HEK293 (cell line): Measurements from ENCODE around the gene DNAJC17.
A peak's percentile ranks its signal among the peaks of the same experiment; 100 is the strongest.

Source experiments
- CTCF ChIA-PET: fragments of 350-600 bp; formaldehyde crosslinking; extraction: SDS; loops from one replicate; lab custom pipeline; 2021; ENCODE audit warnings: antibody characterized with exemption; lab: Yijun Ruan, JAX
- POLR2A ChIA-PET: fragments of 300-600 bp; formaldehyde crosslinking; extraction: SDS; loops from one replicate; lab custom pipeline; 2020; ENCODE audit warnings: antibody characterized with exemption, inconsistent platforms; lab: Yijun Ruan, JAX
- H3K27ac ChIP-seq: fragments of 200-500 bp; sonication (Bioruptor generic); 2 replicates; pipeline ENCODE4 v1.5.1; 2014; ENCODE audit warnings: low read depth, low read length, control low read depth, inconsistent platforms; ENCODE audit errors: extremely low read depth
- H3K36me3 ChIP-seq, 2 experiments: fragments of 200-500 bp in 1 of 2; sonication (Bioruptor generic) in 1 of 2; 1 replicate in 1 of 2; 2 replicates in 1 of 2; pipeline ENCODE4 v1.5.1; 2014 to 2017; ENCODE audit warnings: inconsistent platforms in 2 of 2, low read length in 2 of 2; ENCODE audit not compliant: control insufficient read depth in 2 of 2, insufficient read depth in 1 of 2
- H3K4me1 ChIP-seq: fragments of 200-500 bp; sonication (Bioruptor generic); 2 replicates; pipeline ENCODE4 v1.5.1; 2014; ENCODE audit warnings: mild to moderate bottlenecking, low read length, inconsistent platforms; ENCODE audit not compliant: control insufficient read depth, insufficient read depth
- H3K4me3 ChIP-seq: 2 replicates; pipeline ENCODE4 v1.5.1; 2011; ENCODE audit warnings: low read depth, mild to moderate bottlenecking, control low read depth, low read length, moderate library complexity
- H3K9me3 ChIP-seq: fragments of 200-500 bp; sonication (Bioruptor generic); 2 replicates; pipeline ENCODE4 v1.5.1; 2014; ENCODE audit warnings: low read depth, low read length, inconsistent platforms; ENCODE audit not compliant: control insufficient read depth, insufficient read depth
- EGR2 ChIP-seq: fragments of 450-650 bp; formaldehyde crosslinking; IDR thresholded peaks from 2 replicates; pipeline ENCODE4 v1.5.1; 2016; ENCODE audit warnings: low read depth, missing biosample characterization, missing genetic modification characterization
- HOXD13 ChIP-seq: sonication (generic); formaldehyde crosslinking; IDR thresholded peaks from 2 replicates; pipeline ENCODE4 v1.8.0; 2022; ENCODE audit warnings: missing genetic modification reagents, borderline replicate concordance
- PBX3 ChIP-seq: sonication (generic); formaldehyde crosslinking; IDR thresholded peaks from 2 replicates; pipeline ENCODE4 v1.8.1; 2022; ENCODE audit warnings: mild to moderate bottlenecking, moderate library complexity, missing genetic modification reagents
- YY1 ChIP-seq: fragments of 450-650 bp; formaldehyde crosslinking; IDR thresholded peaks from 2 replicates; pipeline ENCODE4 v1.5.1; 2018; ENCODE audit warnings: missing biosample characterization, missing genetic modification characterization
- ZBTB17 ChIP-seq: fragments of 450-650 bp; formaldehyde crosslinking; IDR thresholded peaks from 2 replicates; pipeline ENCODE4 v1.5.1; 2016; ENCODE audit warnings: missing biosample characterization, missing genetic modification characterization
- ZBTB48 ChIP-seq: fragments of 450-650 bp; formaldehyde crosslinking; IDR thresholded peaks from 2 replicates; pipeline ENCODE4 v1.5.1; 2016; ENCODE audit warnings: missing biosample characterization, missing genetic modification characterization
- ZNF10 ChIP-seq: fragments of 450-650 bp; formaldehyde crosslinking; IDR thresholded peaks from 2 replicates; pipeline ENCODE4 v1.5.1; 2017; ENCODE audit warnings: missing biosample characterization, missing genetic modification characterization
- ZNF146 ChIP-seq: fragments of 450-650 bp; formaldehyde crosslinking; IDR thresholded peaks from 2 replicates; pipeline ENCODE4 v1.5.1; 2016; ENCODE audit warnings: missing biosample characterization, missing genetic modification characterization
- ZNF394 ChIP-seq: fragments of 450-650 bp; formaldehyde crosslinking; IDR thresholded peaks from 2 replicates; pipeline ENCODE4 v1.5.1; 2016; ENCODE audit warnings: missing biosample characterization, missing genetic modification characterization, mild to moderate bottlenecking, moderate library complexity, borderline replicate concordance
- ZNF521 ChIP-seq: fragments of 450-650 bp; formaldehyde crosslinking; IDR thresholded peaks from 2 replicates; pipeline ENCODE4 v1.5.1; 2017; ENCODE audit warnings: missing biosample characterization, mild to moderate bottlenecking, missing genetic modification characterization
- ZNF596 ChIP-seq: fragments of 450-650 bp; IDR thresholded peaks from 2 replicates; pipeline ENCODE4 v1.5.0; 2018; ENCODE audit warnings: missing biosample characterization, mild to moderate bottlenecking, missing genetic modification characterization, moderate library complexity
- ZNF645 ChIP-seq: fragments of 450-650 bp; formaldehyde crosslinking; IDR thresholded peaks from 2 replicates; pipeline ENCODE4; 2016; ENCODE audit warnings: missing biosample characterization, missing genetic modification characterization
- ZNF658 ChIP-seq: fragments of 450-650 bp; formaldehyde crosslinking; IDR thresholded peaks from 2 replicates; pipeline ENCODE4; 2016; ENCODE audit warnings: missing biosample characterization, missing genetic modification characterization
- ZSCAN30 ChIP-seq: fragments of 450-650 bp; IDR thresholded peaks from 2 replicates; pipeline ENCODE4 v1.5.1; 2018; ENCODE audit warnings: missing biosample characterization, mild to moderate bottlenecking, missing genetic modification characterization, moderate library complexity
- TF ChIP-seq, protein P1 (sequence below): fragments of 450-650 bp; formaldehyde crosslinking; IDR thresholded peaks from 2 replicates; pipeline ENCODE4 v1.5.1; 2016; ENCODE audit warnings: missing biosample characterization, missing genetic modification characterization
- TF ChIP-seq, protein P2 (sequence below): fragments of 450-650 bp; formaldehyde crosslinking; IDR thresholded peaks from 2 replicates; pipeline ENCODE4 v1.5.1; 2017; ENCODE audit warnings: missing biosample characterization, mild to moderate bottlenecking, missing genetic modification characterization, moderate library complexity

DNAJC17 gene

GRCh38 chr15:40826423-40827075 lies 19.3 kb upstream of the DNAJC17 start:
- CTCF ChIA-PET, result interaction anchor here (1.2 kb wide), 1 partner anchor 33 kb away, joined by 3 read pairs; no protein-coding TSS in a partner anchor
- TF ChIP-seq ZNF10 (tag by site-specific recombination) (no peak), YY1 (no peak), ZNF658 (tag by site-specific recombination) (no peak), ZNF596 (tag by site-specific recombination) (no peak), EGR2 (no peak), ZNF521 (tag by site-specific recombination) (no peak), ZNF146 (tag by site-specific recombination) (no peak)
- TF ChIP-seq, protein P1, sequence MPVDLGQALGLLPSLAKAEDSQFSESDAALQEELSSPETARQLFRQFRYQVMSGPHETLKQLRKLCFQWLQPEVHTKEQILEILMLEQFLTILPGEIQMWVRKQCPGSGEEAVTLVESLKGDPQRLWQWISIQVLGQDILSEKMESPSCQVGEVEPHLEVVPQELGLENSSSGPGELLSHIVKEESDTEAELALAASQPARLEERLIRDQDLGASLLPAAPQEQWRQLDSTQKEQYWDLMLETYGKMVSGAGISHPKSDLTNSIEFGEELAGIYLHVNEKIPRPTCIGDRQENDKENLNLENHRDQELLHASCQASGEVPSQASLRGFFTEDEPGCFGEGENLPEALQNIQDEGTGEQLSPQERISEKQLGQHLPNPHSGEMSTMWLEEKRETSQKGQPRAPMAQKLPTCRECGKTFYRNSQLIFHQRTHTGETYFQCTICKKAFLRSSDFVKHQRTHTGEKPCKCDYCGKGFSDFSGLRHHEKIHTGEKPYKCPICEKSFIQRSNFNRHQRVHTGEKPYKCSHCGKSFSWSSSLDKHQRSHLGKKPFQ (tag by site-specific recombination), result no peak
- TF ChIP-seq, protein P2, sequence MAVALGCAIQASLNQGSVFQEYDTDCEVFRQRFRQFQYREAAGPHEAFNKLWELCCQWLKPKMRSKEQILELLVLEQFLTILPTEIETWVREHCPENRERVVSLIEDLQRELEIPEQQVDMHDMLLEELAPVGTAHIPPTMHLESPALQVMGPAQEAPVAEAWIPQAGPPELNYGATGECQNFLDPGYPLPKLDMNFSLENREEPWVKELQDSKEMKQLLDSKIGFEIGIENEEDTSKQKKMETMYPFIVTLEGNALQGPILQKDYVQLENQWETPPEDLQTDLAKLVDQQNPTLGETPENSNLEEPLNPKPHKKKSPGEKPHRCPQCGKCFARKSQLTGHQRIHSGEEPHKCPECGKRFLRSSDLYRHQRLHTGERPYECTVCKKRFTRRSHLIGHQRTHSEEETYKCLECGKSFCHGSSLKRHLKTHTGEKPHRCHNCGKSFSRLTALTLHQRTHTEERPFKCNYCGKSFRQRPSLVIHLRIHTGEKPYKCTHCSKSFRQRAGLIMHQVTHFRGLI (tag by site-specific recombination), result no peak
- Histone ChIP-seq H3K36me3 (no peaks in the 10 kb centered on the region), H3K27ac (no peak overlapping the region), H3K9me3 (no peaks in the 10 kb centered on the region), H3K4me3 (no peak overlapping the region), H3K4me1 (no peaks in the 10 kb centered on the region)
- POLR2A ChIA-PET, result no interaction called here

GRCh38 chr15:40825661-40826422 lies 18.6 kb upstream of the DNAJC17 start:
- TF ChIP-seq ZBTB17 (tag by site-specific recombination) (0 out of 2 replicates have a peak, but pooled peaks have one; percentile 20), ZNF645 (tag by site-specific recombination) (no peak)
- Histone ChIP-seq H3K36me3 (no peaks in the 10 kb centered on the region), H3K9me3 (no peaks in the 10 kb centered on the region), H3K4me3 (no peak overlapping the region), H3K4me1 (no peaks in the 10 kb centered on the region), H3K27ac (no peak overlapping the region)
- ChIA-PET POLR2A (no interaction called here), CTCF (no interaction called here)

GRCh38 chr15:40823572-40824343 lies 16.5 kb upstream of the DNAJC17 start:
- Histone ChIP-seq H3K9me3 (no peaks in the 10 kb centered on the region), H3K36me3 (no peaks in the 10 kb centered on the region), H3K4me1 (no peaks in the 10 kb centered on the region), H3K27ac (no peak overlapping the region), H3K4me3 (no peak overlapping the region)
- CTCF ChIA-PET, result no interaction called here
- POLR2A ChIA-PET, result interaction anchor here (0.6 kb wide), 1 partner anchor 55 kb away, joined by 4 read pairs; no protein-coding TSS in a partner anchor
- TF ChIP-seq ZSCAN30 (tag by site-specific recombination), result no peak
- no peak for TF ChIP-seq ZBTB48 (tag by site-specific recombination)
- TF ChIP-seq PBX3, result no peak
- TF ChIP-seq HOXD13 (CRISPR knock-in tag), result no peak
- no peak for TF ChIP-seq ZNF394 (tag by site-specific recombination)
